Measurements from ENCODE around the gene RCAN1.

RCAN1 gene

GRCh38 chr21:34596561-34597271 is 18.2 kb downstream of the RCAN1 start:
- TF ChIP-seq CTCF (IDR thresholded peaks at IDR 0.05; ENCODE audit: control extremely low read depth, extremely low read depth, low read depth, missing control alignments): no peak
- POLR2A ChIA-PET: no interaction called here
- CTCF ChIA-PET: interaction anchor here (0.9 to 1.8 kb wide), 6 partner anchors 34 to 234 kb away, joined by 3 to 6 read pairs (median 3); no protein-coding TSS in a partner anchor
- no peak for DNase-seq (ENCODE audit: extremely low spot score)

GRCh38 chr21:34595457-34595856 is 19.5 kb downstream of the RCAN1 start:
- no peak for DNase-seq (ENCODE audit: extremely low spot score)
- POLR2A ChIA-PET: no interaction called here
- CTCF ChIA-PET: interaction anchor here (1.0 to 1.8 kb wide), 4 partner anchors 9 to 85 kb away, joined by 3 to 6 read pairs (median 5); no protein-coding TSS in a partner anchor
- TF ChIP-seq CTCF (IDR thresholded peaks at IDR 0.05; ENCODE audit: control extremely low read depth, extremely low read depth, low read depth, missing control alignments): no peak

- no peak for TF ChIP-seq CTCF (IDR thresholded peaks at IDR 0.05; ENCODE audit: control extremely low read depth, extremely low read depth, low read depth, missing control alignments)
- ChIA-PET POLR2A (no interaction called here), CTCF (interaction anchor here (1.0 to 5.2 kb wide), 6 partner anchors 8 to 84 kb away, joined by 3 to 49 read pairs (median 5); no protein-coding TSS in a partner anchor)
- DNase-seq (ENCODE audit: extremely low spot score): no peak
Measured at GRCh38 chr21:34594566-34595234, 20.2 kb downstream of the RCAN1 start.

GRCh38 chr21:34593954-34594531 is 20.9 kb downstream of the RCAN1 start:
- no peak for TF ChIP-seq CTCF (IDR thresholded peaks at IDR 0.05; ENCODE audit: control extremely low read depth, extremely low read depth, low read depth, missing control alignments)
- no peak for DNase-seq (ENCODE audit: extremely low spot score)
- CTCF ChIA-PET: interaction anchor here (0.8 to 5.2 kb wide), 5 partner anchors 9 to 227 kb away, joined by 3 to 49 read pairs (median 3); no protein-coding TSS in a partner anchor
- POLR2A ChIA-PET: no interaction called here

GRCh38 chr21:34593423-34593822 is 21.5 kb downstream of the RCAN1 start:
- ChIA-PET CTCF (interaction anchor here (0.8 to 5.2 kb wide), 5 partner anchors 10 to 226 kb away, joined by 3 to 49 read pairs (median 3); no protein-coding TSS in a partner anchor), POLR2A (no interaction called here)
- TF ChIP-seq CTCF (IDR thresholded peaks at IDR 0.05; ENCODE audit: control extremely low read depth, extremely low read depth, low read depth, missing control alignments): no peak
- no peak for DNase-seq (ENCODE audit: extremely low spot score)

GRCh38 chr21:34592120-34592955 is 22.6 kb downstream of the RCAN1 start:
- POLR2A ChIA-PET: no interaction called here
- DNase-seq (ENCODE audit: extremely low spot score): no peak
- TF ChIP-seq CTCF (IDR thresholded peaks at IDR 0.05; ENCODE audit: control extremely low read depth, extremely low read depth, low read depth, missing control alignments): no peak
- CTCF ChIA-PET: interaction anchor here (1.4 to 5.2 kb wide), 3 partner anchors 10 to 81 kb away, joined by 8 to 49 read pairs (median 9); no protein-coding TSS in a partner anchor

All from GM10248 (cell line).